GM18507 (cell line): ENCODE measurements around the gene NOP58.
"Not testable (repeated sequence)": the region's sequence is repeated elsewhere in the genome, so short reads cannot be mapped to it uniquely, and the experiment has no call there.

ENCODE experiments used
- DNase-seq: peaks from one replicate; pipeline ENCODE4 v3.0.0; 2011; ENCODE audit warnings: low read depth; ENCODE audit not compliant: insufficient read length; ENCODE audit errors: extremely low spot score
- FAIRE-seq: peaks from 2 replicates; lab custom pipeline; 2011; peaks lifted over from hg19 to GRCh38; lab: Jason Lieb, UNC

NOP58 gene

DNA sequence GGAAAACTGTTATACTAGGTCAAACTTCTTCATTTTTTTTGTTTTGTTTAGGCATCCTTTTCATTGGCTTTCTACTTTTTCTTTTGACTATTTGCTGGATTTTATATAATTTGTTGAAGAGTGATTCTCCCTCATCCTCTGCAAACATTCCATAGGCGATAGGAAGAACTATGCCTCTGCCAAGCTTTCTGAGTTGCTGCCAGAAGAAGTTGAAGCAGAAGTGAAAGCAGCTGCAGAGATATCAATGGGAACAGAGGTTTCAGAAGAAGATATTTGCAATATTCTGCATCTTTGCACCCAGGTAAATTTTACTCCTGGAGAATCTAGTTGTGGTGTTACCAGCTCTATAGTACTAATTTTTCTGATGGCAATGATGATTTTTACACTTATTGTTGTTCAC, 25.4 kb downstream of the NOP58 start:
- no peak for DNase-seq
- no peak for FAIRE-seq

DNA sequence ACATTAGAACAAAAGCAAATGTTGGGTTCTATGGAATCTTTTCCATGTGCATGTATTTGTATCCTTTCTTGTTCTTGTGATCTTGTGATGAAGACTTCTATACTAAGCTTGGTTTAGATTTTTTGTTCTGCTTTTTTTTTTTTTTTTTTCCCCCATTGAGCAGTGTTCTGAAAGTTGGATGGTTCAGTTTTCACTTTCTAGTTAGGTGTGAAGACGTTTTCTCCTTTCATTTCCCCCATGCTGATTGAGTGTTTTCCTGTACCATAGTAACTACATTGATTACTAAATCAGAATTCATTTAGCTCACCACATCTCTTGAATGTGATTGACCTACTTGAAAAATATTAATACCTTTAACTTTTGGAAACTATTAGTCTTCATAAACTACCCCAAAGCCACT, 34.1 kb downstream of the NOP58 start:
- DNase-seq (peak; percentile 12), FAIRE-seq (peak; percentile 90)

DNA sequence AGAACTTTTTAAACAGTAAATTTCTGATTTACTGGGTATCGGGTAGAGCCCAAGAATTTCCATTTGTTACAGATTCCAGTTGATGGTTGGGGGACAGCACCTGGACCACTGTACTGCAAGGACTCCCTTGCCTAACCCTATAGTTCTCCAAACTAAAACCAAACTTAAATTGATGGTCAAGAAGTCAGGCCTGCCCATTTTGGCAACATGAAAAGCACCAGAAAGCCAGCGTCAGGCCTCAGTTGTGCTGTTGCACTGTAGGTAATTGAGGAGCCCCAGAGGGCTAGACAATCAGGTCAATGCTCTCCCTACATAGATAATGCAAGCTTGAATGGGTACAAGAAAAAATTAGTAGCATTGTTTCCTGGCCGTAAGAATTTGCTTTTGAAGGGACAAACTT, 40.5 kb downstream of the NOP58 start:
- FAIRE-seq: no peak

DNA sequence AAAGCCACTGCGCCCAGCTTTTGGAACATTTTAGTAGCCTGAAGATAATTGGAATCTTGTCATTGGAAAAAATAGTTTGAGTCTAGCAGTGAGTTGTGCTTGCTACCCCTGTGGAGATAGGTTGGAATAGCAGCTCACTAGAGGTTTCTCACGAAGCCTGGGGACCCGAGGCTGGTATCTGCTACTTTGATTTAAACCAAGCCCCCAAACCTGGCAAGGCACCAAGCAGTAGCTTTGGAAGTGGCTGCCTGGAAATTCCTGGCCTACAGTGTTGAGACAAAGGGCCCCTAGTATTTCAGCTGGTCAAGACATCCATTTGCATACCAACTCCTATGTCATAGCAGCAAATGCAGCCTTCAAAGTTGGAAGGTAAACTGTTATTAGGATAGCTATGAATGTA, 42.1 kb downstream of the NOP58 start:
- FAIRE-seq (no peak), DNase-seq (no peak)

More for the DNA sequence above, 40.5 kb downstream of the NOP58 start:
- DNase-seq: no peak

DNA sequence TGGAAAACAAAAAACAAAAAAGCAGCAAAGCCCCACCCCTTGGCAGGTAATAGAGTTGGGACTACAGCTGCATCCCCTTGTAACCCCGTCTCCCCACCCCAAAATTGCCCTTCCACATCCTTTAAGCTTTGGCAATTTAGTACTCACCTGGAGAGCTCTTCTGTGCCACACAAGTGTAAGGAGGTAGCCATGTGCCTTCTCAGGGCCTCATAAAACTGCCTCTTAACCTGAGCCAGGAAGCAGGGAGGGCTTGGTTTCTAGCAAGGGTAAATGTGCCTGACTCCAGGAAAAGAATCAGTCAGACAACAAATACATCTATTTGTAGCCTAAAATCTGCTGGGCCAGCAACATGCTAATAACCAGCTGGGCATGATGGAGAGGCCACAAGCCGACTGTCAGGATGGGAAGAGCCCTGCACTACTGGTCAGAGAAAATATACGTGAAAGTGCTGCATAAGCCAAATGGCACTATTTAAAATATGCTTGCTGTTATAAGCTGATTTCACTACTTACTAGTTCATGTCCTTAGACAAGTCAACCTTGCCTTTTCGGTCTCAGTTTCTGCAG, 46.3 kb downstream of the NOP58 start:
- FAIRE-seq (no peak), DNase-seq (no peak)

DNA sequence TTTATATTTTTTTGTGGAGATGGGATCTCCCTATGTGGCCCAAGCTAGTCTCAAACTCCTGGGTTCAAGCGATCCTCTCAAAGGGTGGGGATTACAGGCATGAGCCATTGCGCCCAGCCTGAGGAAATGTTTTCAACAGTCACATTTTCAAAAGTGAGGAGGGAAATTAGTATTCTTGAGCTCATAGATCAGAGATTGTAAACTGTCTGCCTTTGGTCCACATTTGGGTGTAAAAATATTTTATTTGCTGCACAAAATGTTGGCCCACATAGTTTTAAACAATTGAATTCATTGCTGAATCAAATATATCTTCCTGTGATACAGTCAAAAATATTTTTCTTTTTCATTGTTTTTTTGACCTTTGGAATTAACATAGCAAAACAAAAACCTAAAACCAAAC, 48.6 kb downstream of the NOP58 start:
- DNase-seq: no peak
- no peak for FAIRE-seq

DNA sequence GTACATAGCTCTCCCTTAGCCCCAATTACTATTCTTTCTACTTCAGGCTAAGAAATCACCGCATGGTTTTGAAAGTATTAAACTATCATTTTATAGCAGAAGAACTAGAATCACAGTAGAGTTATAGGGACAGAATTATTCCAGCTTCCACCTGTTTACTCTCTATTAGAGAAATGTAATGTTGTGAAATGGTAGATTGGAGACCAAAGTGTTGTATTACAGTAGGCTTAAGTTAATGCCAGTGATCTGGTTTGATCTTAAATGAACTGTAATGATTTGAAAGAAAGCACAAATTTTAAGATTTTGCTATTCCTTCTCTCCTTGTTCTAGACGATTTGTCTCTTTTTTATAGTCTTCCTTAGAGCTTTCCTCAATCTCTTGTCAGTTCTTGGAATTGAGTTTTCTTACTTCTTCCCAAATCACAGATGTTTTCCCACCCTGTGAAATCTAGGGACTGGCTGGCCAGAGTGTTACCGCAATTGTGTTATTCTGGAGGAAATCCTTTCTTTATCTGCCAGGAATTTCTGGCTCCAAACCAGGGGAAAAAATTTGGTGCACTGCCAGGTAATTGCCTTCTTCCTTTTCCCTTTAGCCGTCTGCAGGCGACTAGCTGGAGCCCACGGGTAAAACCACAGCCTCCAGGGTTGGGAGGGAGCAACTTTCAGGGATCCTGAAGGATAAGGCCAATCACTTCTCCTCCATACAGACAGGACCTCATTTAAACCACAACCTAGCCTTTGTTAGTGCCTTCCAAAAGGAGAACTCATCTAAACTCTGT, 51.7 kb downstream of the NOP58 start:
- DNase-seq (no peak), FAIRE-seq (no peak)

DNA sequence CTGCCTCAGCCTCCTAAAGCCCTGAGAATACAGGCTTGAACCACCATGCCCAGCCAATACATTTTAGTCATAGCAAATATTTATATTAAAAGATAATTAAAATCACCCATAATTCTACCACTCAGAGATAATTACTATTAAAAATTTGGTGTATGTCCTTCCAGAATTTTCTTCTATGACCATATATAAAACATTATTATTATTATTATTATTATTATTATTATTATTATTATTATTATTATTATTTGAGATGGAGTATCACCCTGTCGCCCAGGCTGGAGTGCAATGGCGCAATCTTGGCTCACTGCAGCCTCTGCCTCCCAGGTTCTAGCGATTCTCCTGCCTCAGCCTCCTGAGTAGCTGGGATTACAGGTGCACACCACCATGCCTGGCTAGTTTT, 54.8 kb downstream of the NOP58 start:
- FAIRE-seq, DNase-seq: not testable (repeated sequence)

DNA sequence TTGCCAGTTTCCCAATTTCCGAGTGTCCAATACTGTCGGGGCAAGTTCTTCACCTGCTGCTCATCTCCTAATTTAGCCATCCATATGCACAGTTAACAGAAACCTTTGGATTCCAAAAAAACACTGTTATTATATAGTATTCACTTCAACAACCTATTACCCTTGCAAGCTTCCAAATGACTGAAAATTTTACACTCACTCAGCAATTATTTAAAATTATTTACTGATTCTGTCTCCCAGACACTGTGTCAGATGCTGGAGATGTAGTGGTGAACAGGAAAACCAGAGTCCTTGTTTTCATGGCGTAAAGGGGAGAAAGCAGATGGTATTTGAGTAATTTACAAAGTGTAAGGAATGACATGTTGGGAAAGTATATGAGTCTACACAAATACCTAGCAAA, 56.9 kb downstream of the NOP58 start:
- DNase-seq (no peak), FAIRE-seq (no peak)

DNA sequence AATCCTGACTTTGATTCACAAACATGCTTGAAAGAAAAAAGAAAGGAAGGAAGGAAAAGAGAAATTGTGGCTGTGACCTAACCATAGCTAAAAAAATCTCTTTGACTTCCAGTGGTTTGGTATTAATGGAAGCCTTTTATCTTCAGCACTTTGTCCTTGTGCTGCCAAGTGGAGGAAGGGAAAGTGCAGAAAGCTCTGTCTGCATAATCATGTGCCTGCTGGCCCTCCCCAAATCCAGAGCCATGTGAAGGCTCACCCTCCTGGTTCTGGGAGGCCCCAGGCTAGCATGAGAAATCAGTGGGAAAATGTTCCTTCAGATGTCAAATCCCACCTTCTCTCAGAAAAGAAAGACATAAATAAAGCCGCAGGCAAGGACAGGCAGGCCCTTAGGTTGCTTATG, 62.3 kb downstream of the NOP58 start:
- DNase-seq: no peak
- FAIRE-seq: no peak

DNA sequence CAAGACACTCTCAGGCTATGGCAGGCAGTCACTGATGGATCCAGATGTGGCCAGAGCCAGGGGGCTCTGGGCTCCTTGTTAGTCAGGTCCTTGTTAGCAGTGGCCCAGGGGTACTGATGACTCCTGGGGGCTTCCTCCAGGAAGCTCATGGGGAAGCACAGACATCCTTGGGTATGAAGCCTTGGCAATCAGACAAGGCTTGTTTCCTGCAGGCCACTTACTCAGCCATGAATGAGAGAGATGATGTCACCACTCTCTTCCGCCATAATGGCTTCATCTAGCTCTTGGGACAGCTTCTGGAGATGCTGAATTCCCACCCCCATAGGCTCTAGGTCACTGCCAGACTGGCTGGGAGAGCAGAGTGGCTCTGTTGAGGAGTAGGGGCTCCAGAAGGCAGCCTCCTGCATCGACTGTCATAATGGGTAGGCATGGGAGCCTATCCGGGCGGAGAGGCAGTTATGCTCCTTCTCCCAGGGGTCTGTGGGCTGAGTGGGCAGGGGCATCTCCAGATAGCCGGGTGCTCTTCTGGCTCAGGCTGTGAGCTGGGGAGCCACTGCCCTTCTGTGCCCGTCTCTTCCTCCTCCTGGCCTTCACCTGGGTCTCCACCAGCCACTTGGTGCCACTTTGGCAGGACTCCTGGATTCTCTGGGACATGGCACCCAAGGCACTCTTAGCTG, 70.4 kb downstream of the NOP58 start:
- FAIRE-seq (no peak), DNase-seq (no peak)

DNA sequence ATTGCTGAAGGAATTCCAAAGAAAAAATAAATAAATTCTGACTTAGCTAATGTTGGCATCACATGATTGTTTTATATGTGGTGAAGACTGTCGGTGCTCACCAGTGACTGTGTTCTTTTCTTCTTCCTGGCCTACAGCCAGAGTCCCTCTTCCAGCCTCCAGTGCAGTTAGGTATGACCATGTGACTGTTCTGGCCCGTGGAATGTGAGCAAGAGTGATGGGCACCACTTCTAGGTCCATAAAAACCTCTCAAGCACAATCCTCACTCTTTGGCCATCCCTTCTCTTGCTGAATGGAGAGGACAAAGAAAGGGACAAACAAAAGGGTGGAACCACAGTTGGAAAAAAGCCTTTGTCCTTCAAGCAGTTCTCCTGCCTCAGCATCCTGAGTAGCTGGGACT, 71.6 kb downstream of the NOP58 start:
- no peak for DNase-seq

DNA sequence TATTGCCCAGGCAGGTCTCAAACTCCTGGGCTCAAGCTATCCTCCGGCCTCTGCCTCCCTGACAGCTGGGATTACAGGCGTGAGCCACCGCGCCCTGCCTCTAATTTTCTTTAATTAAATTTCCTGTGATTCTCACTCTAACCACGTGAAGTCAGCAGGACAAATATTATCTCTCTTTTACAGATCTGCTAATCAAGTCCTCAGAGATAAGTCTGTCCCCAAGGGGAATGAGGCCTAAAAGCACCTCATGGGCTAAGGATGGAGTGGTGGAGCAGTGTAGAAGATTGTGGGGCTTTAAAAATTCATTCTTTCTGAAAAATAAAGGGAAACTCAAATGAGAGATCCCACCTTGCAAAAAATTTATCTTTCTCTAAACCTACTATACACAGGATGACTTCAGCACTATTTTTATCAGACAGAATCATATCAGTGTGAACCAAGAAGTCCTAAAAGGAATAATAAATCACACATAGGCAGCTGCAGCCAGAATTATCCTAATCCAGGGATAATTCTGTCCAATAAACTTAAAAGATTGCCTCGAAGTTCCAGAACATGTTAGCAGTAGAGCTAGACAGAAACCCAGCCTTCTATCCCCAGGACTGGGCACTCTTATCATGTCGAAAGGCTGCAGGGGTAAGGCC, 72.3 kb downstream of the NOP58 start:
- FAIRE-seq: no peak

More for the DNA sequence above, 71.6 kb downstream of the NOP58 start:
- no peak for FAIRE-seq

DNA sequence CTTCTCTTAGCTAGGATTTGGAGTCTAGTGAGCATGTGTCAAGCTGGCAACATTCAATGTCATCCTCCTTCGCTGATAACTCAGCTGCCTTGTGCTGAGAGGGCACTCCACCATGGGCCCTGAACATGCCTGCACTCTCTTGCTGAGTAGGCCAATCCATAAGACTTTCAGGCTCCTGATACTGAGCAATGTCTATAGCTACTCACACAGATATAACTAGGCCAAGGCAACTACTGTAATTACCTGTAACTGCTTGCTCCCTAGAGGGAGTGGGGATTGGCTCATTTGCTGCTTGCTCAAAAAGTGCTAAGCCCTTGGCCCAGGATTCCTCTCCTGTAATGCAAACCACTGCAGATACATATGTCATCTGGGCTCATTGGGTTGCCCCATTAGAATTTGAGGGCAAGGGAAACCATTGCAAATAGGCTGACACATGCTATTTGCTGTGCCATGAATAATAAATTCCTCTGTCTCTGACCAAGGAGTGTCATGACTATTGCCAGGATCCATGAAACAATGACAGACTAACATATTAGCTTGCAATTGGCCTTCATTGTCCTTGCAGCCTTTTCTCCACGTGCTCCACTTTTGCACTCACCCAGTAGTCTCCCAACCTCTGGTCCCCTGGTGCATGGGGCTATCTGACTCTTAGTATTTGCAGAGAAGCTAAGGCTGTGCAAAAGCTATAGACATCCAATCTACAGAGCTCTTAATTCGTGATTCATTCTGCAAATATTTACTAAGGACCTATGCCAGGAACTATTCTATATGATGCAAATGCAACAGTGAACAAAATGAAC, 73.7 kb downstream of the NOP58 start:
- DNase-seq: no peak
- FAIRE-seq: no peak

More for the DNA sequence above, 72.3 kb downstream of the NOP58 start:
- no peak for DNase-seq

DNA sequence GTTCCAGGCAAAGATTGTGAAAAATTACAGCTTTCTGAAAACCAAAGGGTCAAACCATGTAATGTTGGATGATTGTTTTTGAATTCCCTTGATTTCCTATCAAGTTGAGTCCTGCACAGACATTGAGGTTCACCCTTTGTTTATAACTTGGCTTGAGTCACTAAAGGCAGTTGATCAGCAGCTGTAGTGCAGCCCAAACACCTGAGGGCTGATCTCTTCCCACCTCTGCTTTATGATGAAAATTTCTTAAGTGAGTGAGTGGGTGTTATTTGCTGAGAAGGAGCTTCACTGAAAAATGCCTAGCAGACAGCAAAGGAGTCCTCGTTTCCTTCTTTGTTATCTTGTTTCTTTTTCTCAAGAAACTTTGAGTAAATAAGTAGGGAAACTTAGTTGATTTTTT, 78.6 kb downstream of the NOP58 start:
- no peak for FAIRE-seq
- DNase-seq: no peak

DNA sequence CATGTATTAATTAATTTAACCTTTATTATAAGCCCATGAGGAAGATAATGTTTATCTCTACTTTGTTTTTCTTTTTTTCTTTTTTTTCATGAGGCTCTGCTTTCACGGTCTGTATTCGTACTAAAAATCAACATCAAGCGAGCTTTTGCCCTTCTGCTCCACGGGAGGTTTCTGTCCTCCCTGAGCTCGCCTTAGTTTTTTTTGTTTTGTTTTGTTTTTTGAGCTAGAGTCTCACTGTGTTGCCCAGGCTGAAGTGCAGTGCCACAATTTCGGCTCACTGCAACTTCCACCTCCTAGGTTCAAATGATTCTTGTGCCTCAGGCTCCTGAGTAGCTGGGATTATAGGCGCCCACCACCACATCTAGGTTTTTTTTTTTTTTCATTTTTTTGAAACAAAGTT, 80.6 kb downstream of the NOP58 start:
- DNase-seq (no peak), FAIRE-seq (no peak)
